Measurements from ENCODE around the gene RAD18. TPM values are rescaled to one million over a fixed set of nuclear protein-coding genes. Genes with fewer than 3 reads are reported as not detected.

RAD18 gene
- total and polyA plus RNA-seq, 8 donors = 10.2 to 16.8 (median 13.1) TPM

- ATAC-seq (no peak), DNase-seq (no peak)
- Histone ChIP-seq H3K27me3 (no peaks in the 10 kb centered on the region), H3K36me3 (peaks cover 0 to 62% of the 10 kb centered on the region in 2 donors), H3K4me3 (no peak overlapping the region), H3K27ac (no peak overlapping the region), H3K9me3 (peaks cover 0 to 15% of the 10 kb centered on the region in 2 donors), H3K4me1 (no peaks in the 10 kb centered on the region)
- TF ChIP-seq CTCF (IDR thresholded peaks at IDR 0.05) = no peak
- intact Hi-C loops (cut with DNase I) = no loop called here
Observed at GRCh38 chr3:8942746-8943488, 20.4 kb downstream of the RAD18 start.

GRCh38 chr3:8942115-8942514 is 21.2 kb downstream of the RAD18 start:
- H3K27me3 ChIP-seq = no peaks in the 10 kb centered on the region
- H3K4me1 ChIP-seq = no peaks in the 10 kb centered on the region
- ATAC-seq (no peak), DNase-seq (no peak)
- intact Hi-C loops (cut with DNase I) = no loop called here
- H3K27ac ChIP-seq = no peak overlapping the region
- TF ChIP-seq CTCF (IDR thresholded peaks at IDR 0.05) = no peak
- peaks cover 0 to 62% of the 10 kb centered on the region in 2 donors for H3K36me3 ChIP-seq
- H3K9me3 ChIP-seq = peaks cover 0 to 15% of the 10 kb centered on the region in 2 donors
- H3K4me3 ChIP-seq = no peak overlapping the region

GRCh38 chr3:8938021-8938420 is 25.3 kb downstream of the RAD18 start:
- no peaks in the 10 kb centered on the region for H3K4me1 ChIP-seq
- H3K4me3 ChIP-seq = no peak overlapping the region
- DNase-seq = no peak
- peaks cover 0 to 46% of the 10 kb centered on the region in 2 donors for H3K36me3 ChIP-seq
- intact Hi-C loops (cut with DNase I) = no loop called here
- TF ChIP-seq CTCF (IDR thresholded peaks at IDR 0.05) = no peak
- peaks cover 0 to 4% of the 10 kb centered on the region in 2 donors for H3K9me3 ChIP-seq
- H3K27ac ChIP-seq = no peak overlapping the region
- H3K27me3 ChIP-seq = no peaks in the 10 kb centered on the region
- ATAC-seq = peak; percentile 55

GRCh38 chr3:8937064-8938020 is 25.9 kb downstream of the RAD18 start:
- Histone ChIP-seq H3K27me3 (no peaks in the 10 kb centered on the region), H3K9me3 (no peaks in the 10 kb centered on the region), H3K4me1 (no peaks in the 10 kb centered on the region), H3K36me3 (peaks cover 0 to 45% of the 10 kb centered on the region in 2 donors), H3K4me3 (no peak overlapping the region), H3K27ac (no peak overlapping the region)
- intact Hi-C loops (cut with DNase I) = no loop called here
- DNase-seq (no peak), ATAC-seq (peak; percentile 75)
- no peak for TF ChIP-seq CTCF (IDR thresholded peaks at IDR 0.05)

GRCh38 chr3:8932507-8932906 is 30.8 kb downstream of the RAD18 start:
- TF ChIP-seq CTCF (IDR thresholded peaks at IDR 0.05) = no peak
- no peak overlapping the region for H3K27ac ChIP-seq
- H3K4me3 ChIP-seq = no peak overlapping the region
- no peaks in the 10 kb centered on the region for H3K27me3 ChIP-seq
- ATAC-seq (no peak), DNase-seq (no peak)
- intact Hi-C loops (cut with DNase I) = no loop called here
- no peaks in the 10 kb centered on the region for H3K9me3 ChIP-seq
- H3K4me1 ChIP-seq = no peaks in the 10 kb centered on the region
- peaks cover 0 to 8% of the 10 kb centered on the region in 2 donors for H3K36me3 ChIP-seq
